CD4-positive, alpha-beta T cell treated with Interleukin-2 at 100 ng/mL for 4 hours (primary cell): ENCODE measurements around the gene GDF10.

ENCODE experiments used
- DNase-seq: peaks from one replicate; pipeline ENCODE4 v3.0.0-alpha.2; 2020; ENCODE audit warnings: low spot score

GDF10 gene

DNA sequence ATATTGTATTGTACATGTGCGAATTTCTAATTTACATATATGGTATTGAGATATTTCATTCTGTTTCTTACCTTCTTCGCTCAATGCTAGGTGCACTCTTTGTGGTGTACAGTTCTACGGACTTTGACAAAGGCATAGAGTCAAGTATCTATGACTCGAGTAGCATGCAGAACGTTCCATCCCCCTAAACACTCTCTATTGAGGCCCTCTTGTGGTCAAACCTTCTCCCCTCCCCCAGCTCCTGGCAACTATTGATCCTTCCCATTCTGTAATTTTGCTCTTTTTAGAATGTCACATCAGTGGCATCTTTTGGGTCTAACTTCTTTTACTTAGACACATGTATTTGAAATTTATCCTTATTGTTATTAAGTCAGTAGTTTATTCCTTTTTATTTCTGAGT, 30.7 kb upstream of the GDF10 start:
- no peak for DNase-seq

DNA sequence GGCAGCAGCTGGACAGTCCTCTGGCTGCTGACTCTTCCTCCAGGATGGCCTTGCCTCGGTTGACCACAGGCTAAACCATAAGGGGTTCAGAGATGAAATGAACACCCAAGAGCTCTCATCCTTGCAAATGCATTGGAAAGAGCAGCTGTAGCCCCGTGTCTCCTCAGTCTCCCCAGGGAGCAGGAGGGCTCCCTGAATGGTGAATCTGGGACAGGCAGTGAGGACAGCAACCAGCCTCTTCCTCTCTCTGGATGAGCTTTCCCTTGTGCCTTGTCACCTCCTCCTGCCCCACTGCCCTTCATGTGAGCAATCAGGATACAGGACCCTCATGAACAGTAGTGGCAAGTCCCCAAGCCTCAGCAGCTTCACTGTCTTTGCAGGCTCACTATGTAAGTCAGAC, 23.9 kb upstream of the GDF10 start:
- DNase-seq = no peak

DNA sequence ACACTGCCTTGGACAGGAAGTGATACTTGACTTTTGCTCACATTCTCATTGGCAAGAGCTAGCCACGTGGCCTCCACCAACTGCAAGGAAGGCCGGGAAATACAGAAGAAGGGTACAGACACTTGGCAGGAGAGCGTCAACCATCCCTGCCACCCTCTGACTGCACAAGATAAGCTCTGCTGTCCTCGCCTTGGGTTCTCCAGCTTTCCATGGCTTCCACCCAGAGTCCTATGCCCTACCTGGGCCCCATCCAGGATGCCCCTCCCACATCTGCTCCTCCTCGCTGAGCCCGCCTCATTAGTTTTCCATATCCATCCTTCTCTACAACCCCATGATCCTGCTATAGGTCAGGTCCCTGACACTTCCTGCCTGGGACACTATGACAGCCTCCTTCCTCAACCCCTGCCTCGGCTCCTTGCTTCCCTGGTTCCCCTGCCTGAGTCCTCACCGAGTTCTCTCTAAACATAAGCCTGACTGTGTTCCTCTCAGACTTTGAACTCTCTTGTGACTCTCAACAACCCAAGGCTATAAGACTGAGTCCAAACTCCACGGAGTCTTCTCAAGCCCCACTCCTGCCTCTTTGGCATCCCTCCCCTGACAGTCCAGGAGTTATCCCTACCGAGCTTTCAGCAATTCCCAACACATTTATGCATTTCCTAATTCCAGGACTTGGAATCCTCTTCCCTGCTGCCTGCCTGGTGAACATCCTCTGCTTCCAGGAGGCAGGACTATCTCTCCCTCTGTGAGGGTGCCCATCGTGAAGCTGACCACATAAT, 23.2 kb upstream of the GDF10 start:
- no peak for DNase-seq

DNA sequence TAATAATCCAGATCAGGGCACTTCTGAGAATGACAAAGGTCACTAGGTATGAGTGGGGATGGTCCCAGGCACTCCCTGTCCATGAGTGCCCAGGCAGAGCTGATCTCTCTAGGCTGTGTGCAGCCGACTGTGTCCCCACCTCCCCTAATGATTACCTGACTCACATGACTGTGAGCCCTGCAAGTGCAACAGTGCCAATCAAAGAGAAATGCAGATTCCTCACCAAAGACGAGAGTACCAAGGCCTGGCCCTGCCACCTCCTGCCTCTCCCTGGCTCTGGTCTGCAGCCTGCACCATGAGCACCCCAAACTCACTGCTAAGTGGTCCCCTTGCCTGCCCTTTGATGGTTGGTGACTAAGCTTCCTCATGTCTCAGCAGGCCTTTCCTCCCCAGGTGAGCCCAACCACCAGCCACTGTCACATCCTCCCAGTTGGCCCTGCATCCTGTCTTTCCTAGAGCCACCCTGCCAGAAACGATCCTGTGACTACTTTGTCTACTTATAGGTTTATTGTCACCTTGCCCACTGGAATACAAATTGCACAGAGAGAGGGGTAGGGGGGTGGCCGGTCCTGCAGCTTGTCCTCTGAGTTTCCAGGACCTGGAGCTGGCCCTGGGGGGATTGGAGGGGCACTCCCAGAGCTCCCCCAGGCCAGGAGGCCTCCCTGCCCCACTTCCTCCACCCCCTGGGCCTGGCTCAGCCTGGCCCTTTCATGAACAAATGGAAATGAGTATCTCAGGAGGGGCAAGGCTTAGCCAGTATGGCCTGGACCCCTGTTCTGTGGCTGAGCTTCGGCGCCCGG, 22.4 kb upstream of the GDF10 start:
- peak; percentile 55 for DNase-seq

DNA sequence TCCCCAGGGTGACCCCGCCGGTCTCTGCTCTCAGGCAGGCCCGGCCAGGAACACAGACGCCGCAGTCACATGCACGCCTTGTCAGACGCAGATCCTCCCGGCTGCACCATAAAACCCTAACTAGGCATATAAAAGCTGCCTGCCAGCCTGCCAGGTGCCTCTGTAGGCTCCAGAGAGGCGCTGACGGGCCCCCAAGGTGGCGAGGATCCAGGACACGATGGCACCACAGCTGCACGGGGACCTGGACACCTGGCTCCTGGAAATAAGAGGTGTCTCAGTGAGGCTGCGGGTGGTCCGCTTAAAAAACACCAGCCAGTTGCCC, 21.9 kb upstream of the GDF10 start:
- no peak for DNase-seq

DNA sequence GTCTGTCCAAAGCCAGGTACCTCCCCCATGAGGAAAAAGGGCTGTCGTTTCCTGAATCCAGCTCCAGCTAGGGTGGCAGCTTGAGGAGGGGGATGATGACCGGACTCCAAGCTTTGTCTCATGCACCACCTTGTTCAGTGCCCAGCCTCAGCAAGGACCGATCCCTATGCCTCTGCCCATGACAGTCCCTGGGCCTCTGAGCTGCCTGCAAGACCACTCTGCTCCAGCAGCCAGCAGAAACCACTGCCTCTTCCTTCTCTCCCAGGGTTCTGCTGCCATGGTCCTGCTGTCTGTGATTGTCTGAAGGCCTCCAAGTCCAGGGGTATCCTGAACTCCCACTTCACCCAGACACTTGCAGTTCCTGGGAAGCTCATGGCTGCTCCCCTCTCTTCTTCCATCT, 21.3 kb upstream of the GDF10 start:
- DNase-seq = no peak

DNA sequence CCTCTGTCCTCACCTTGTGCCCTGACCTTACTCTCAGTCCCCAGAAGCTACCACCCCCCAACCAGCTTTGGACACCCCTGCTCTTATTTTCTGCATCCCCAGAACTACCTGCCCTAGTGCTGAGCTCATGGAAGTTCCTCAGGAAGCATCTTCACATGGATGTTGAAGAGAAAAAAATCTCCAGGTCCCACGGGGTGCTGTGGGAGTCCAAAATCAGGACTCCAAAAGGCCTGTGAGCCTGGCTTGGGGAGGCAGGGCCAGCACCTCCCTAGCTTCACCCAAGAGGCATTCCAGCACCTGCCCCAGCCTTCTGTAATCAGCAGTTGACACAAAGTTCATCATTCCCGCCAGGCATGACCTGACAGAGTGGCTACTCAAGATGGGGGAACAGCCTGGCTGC, 20.7 kb upstream of the GDF10 start:
- DNase-seq = no peak

DNA sequence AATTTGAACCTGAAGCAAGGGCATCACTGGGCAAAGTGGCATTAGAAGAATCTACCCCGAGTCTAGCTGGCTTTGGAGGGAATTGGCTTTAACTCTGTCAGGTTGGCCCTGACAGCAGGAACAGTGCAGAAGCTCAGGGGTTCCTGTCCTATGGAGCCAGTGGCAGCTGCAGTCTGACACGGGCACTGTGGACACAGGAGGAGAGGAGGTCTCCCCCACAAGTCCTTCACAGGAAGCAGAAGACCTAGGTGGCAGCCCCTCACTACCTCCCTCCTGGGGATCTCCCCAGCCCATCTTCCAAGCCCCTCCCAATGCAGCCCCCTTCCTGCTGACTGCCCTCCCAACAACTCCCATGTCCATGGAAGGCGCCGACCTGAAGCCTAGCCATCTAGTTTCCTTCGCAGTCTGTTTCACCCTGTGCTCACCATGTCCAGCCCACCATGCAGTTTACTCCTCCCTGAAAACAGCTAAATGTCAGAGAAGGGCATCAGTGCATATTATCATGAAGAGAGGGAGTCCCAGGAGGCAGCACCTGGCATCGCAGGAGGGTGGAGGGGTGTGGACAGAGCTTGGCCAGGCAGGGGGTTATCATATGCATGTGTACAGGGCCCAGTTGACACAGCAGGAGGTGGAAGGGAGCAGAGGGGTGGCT, 17.9 kb upstream of the GDF10 start:
- no peak for DNase-seq

DNA sequence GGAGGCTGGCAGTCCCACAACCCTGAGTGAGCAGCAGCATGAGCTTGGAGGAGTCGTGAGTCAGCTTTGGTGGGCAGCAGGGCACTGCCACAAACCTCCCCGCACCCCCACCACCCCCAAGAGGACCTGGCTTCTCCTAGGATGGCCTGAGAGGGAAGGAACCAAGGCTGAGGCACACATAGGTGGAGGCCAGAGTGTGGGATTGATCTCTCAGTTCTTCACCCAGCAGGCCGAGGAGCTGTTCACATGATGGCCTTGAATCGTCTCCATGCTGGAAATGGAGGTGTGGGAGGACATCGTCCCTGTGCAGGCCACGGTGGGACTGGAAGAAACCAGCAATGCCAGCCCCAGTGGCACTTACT, 17.4 kb upstream of the GDF10 start:
- DNase-seq = no peak

DNA sequence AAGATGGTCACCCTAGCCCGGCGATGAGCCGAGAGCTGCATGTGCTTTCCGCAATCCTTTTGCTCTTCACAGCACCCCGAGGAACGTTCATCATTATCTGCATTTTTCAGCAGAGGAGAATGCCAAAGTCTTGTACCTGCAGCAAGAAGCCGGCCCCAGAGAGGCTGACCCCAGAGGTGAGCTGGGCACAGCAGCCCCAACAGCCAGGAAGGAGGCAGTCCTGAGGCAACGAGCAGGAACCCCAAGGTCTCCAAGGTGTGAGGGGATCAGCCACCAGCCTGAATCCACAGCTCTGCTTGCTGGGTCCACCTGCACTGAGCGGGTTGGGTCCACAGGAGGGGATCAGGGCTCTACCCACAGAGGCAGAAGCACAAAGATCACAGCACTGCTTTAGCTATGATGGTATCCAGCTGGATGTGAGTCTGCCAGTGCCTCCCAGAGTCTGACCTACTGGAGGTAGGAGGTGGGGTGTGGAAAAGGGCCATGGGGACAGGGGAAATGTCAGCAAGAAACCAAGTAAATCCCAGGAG, 16.8 kb upstream of the GDF10 start:
- no peak for DNase-seq

DNA sequence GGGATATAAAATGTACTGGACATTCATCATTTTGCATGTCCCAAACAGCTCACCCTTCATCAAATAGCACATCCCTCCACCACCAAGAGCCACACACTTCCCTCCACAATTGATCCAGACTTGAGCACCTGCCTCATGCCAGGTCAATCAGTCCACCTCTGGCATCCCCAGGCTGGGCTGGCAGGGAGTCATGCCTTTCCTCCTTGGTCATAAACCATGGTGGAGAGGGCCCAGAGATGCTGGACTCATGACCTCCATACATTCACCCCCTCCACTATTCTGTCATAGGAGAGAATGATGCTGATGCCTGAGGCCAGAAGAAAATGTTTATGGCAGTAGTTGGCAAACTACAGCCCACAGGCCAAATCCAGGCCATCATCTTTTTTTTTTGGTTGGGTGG, 16.1 kb upstream of the GDF10 start:
- DNase-seq = no peak

DNA sequence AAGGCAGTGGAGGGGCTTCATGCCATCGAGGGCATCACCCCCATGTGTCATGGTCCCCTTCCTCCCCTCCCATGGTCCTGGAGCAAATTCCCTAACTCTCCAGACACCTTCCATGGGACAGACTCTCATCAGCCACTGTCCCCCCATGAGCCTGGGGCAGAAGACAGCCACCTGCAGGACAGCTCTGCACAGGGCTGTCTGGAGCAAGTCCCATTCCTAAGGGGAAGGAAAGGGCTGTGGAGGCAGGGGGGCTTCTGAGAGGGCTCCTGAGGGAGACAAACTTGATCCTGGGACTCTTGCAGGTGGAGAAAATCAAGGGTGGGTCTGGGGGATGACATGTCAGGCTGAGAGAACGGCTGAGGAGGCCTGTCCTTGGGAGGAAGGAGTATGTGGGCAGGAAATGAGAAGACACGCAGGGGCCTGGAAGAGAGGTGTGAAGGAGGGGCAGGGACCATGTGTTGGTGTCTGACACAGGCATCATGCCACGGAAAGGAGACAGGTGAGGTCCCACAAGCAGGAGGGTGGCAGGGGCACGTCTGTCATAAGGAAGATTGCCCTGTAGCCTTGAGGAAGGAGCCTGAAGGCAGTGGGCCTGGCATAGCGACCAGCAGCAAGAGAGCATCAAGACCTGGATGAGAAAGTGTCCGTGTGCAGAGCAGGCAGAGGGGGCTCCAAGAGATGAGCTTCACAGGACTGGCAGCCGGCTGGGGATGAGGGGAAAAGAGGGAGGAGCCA, 14.4 kb upstream of the GDF10 start:
- DNase-seq = no peak

DNA sequence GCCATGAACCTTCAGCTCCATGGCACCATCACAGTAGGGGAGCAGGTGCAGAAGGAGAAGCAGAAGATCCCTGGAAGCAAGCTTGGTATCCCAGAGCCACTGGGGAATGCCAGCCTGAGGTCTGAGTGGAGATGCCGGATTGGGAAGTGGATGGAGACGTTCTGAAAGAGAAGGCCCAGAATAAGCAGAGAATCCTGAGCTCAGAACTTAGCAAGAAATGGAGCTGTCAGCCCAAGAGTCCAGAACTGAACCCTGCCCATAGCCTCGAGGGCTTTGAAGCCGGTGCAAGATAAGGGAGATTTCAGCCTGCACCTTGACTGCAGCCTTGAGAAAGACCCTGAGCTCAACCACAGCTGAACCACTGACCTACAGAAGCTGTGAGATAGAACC, 13.9 kb upstream of the GDF10 start:
- DNase-seq = no peak

DNA sequence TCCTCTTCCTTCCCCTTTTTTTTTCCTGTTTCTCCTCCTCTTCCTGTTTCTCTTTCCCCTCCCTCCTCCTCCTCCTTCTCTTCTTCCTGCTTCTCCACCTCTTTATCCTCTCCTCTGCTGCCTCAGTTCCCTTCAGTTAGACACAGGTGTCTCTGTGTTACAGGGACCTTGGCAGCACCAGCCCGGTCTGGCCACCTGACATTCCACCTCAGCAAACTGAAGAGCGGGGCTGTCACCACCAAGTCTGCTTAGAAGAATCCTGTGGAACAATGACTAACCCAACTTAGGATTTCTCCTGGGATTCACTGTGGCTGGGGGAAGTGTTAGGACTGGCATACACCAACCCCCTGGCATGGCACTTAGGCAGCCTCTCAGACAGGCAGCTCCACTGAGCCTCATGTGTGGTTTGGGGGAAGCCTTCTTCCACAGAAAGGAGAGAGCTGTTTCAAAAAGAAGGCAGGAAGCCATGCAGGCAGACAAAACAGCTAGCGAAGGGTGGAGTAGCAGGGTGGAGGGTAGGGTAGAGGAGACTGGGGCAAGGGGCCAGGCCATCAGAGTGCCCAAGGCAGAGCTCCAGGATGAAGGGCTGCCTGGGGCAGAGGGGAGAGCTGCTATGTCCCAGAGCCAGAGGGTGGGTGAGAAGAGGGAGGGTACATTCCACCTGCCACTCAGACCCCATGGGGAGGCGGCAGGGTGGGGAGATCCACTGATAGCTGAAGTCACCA, 13.2 kb upstream of the GDF10 start:
- DNase-seq = no peak

DNA sequence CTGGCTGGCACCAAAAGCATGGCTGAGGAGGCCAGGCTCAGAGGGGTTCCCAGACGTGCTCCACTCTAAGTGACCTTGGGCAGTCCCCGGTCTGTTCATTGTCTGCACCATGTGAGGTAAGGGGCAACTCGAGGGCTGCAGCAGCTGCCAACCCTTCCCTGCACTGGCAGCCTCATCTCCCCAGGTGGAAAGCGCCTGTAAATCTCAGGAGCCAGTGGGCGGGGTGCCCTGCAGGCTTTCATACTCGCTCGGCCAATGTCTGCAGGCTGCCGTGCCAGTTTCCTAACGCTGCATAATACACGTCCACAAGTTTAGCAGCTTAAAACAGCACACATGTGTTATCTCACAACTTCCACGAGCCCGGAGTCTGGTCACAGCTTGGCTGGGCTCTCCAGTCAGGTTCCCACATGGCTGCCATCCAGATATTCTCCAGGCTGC, 12.6 kb upstream of the GDF10 start:
- no peak for DNase-seq

DNA sequence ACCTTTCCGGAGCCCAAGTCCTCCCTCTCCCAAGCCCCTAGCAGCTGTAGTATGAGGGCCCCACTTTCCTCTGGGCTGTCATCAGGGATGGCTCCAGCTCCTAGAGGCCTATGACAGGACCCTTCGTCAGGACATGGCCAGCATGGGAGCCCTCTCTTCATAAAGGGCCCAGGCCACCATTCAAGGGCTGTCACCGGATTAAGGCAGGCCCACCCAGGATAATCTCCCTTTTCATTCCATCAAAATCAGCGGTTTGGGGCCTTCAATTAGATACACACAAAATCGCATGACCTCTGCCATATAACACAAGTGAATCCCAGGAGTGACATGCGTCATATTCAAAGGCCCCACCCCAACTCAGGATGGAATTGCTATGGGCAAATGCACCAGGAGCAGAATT, 12.2 kb upstream of the GDF10 start:
- no peak for DNase-seq

DNA sequence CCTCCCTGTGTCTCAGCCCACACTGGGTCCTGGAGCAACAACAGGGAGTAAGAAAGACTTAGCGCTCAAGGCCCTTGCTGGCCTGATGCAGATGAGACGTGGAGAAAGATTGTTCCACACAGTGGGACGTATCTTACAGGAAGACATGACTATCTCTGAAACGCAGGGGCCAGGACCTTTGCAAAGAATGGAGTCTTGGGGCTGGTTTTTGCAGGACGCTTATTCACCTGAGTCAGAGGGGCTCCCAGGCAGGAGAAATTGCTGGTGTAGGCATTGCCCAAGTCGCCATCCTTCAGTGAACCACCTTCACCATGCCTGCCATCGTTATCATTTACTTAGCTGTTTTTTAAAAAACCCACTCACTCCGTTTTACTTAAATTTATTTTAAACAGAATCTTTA, 11.8 kb upstream of the GDF10 start:
- DNase-seq = no peak

DNA sequence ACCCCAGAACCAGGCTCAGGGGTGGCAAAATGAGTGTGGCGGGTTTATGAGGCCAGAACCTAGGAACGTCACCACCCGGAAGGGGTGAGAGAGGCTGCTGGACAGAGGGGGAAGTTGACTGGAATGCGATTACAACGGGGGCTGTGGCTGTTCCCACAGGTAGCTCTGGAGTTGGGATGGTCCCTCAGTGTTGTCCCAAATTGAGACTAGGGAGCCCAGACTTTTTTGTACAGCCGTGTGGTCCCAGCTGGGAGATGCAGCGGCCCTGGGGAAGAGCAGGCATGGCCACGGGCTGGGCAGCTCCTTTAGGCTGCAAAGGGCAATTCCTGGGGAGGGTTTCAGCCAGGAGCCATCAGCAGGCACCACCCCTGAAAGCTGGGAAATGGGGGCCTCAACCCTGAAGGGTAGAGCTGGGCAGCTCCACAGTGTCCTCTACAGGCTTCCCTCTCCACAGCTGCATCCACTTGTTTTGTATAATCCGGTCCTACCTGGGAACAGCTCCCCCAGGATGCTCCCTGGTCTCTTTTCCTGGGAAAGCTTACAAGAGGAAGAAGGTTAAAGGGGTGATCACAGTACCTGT, 11.0 kb upstream of the GDF10 start:
- no peak for DNase-seq

DNA sequence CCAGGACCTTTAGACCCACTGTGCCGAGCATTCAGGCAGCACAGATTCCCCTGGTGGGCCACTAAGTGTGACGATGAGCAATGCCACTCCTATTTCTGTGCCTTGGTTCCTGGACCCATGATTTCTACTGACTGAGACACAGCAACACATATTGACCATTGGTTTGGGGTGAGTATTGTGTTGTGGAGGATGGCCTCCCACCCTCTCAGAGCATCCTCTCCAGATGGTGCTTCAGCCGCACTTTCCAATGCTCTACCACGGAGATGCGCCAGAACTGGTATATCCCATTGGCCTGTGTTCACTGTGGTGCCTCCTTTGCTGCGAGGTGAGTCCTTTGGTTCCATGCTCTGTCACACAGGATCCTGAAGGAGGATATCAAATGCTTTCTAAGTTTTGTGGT, 10.1 kb upstream of the GDF10 start:
- no peak for DNase-seq

DNA sequence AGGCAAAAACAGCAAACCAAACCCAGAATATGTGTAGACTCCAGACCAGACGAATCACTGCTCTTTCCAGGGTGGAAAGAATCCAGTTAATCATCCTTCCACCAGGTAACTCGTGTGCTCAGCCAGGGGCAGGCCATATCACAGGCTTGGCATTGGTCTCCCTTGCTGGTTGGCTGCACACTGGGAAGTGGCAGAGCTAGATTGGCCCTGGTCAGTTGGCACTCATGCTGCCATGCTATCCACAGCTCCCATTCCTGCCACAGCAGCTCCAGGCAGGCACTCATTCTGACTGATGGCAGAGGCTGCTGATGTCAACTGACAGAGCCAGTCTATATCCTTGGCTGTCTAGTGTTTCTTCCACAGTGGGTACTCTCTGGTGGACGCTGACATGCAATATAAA, 9.7 kb upstream of the GDF10 start:
- no peak for DNase-seq

DNA sequence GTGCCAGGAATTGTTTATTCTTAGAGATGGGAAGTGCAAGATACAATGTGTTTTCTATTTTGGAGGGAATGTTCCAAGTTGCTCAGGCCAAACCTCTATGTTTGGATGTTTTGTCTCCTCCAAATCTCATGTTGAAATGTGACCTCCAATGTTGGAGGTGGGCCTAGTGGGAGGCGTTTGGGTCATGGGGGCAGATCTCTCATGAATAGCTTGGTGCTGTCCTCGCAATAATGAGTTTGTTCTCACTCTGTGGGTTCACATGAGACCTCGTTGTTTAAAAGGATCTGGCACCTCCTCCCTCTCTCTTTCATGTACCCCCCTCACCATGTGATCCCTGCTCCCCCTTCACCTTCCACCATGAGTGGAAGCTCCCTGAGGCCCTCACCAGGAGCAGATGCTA, 8.3 kb upstream of the GDF10 start:
- no peak for DNase-seq
